HepG2 (cell line): ENCODE measurements around the gene MYL3. TPM values are rescaled to one million over a fixed set of nuclear protein-coding genes. Genes with fewer than 3 reads are reported as not detected.

ENCODE experiments used
- ATAC-seq: fragments of 200-7000 bp; cut with Tn5 transposase; 3 replicates; pipeline ENCODE4 v1.9.1; 2020; ENCODE audit warnings: mild to moderate bottlenecking, moderate library complexity
- BruUV-seq: library from RNA; stranded (reverse); fragments of 400-500 nt; replicated peaks from 2 replicates; lab custom pipeline; 2021; lab: Mats Ljungman, UMichigan
- CTCF ChIA-PET: fragments of 300-600 bp; formaldehyde crosslinking; extraction: SDS; loops from one replicate; lab custom pipeline; 2021; ENCODE audit warnings: low total read pairs, inconsistent platforms, low intra/inter-chr PET ratio; lab: Yijun Ruan, JAX
- POLR2A ChIA-PET: fragments of 350-600 bp; sonication (Branson Sonifier 250); formaldehyde crosslinking; loops from one replicate; lab custom pipeline; 2020; ENCODE audit warnings: antibody characterized with exemption, inconsistent platforms; lab: Yijun Ruan, JAX
- DNase-seq: peaks from one replicate; pipeline ENCODE4 v3.0.0-alpha.2; 2015; ENCODE audit warnings: low spot score
- FAIRE-seq: peaks from 3 replicates; lab custom pipeline; 2011; peaks lifted over from hg19 to GRCh38; lab: Jason Lieb, UNC
- H2AFZ ChIP-seq: one replicate; pipeline ENCODE4 v1.6.1; 2011; ENCODE audit warnings: low read length, inconsistent platforms
- H3K27ac ChIP-seq: fragments of 300-600 bp; 3 replicates; pipeline ENCODE4 v1.8.0; 2011; ENCODE audit warnings: mixed run types, mild to moderate bottlenecking, mixed read lengths, low read length, inconsistent platforms; ENCODE audit not compliant: insufficient read depth; ENCODE audit errors: extremely low read length
- H3K27me3 ChIP-seq, 2 experiments: fragments of 200-600 bp in 1 of 2; 2 replicates in 1 of 2; 3 replicates in 1 of 2; pipeline versions ENCODE4 v1.6.0 to v1.8.0; 2011; ENCODE audit warnings: low read length in 2 of 2, mild to moderate bottlenecking in 2 of 2, moderate library complexity in 2 of 2, inconsistent platforms in 1 of 2; ENCODE audit not compliant: insufficient read depth in 2 of 2, control insufficient read depth in 1 of 2
- H3K36me3 ChIP-seq, 2 experiments: fragments of 200-600 bp in 1 of 2; replicated peaks in 1 of 2; 2 replicates in 1 of 2; 3 replicates in 1 of 2; pipeline versions ENCODE4 v1.5.1 to v1.8.0; 2011; ENCODE audit warnings: low read length in 2 of 2, inconsistent platforms in 1 of 2; ENCODE audit not compliant: insufficient read depth in 2 of 2, control insufficient read depth in 1 of 2
- H3K4me1 ChIP-seq: 2 replicates; pipeline ENCODE4 v1.5.1; 2012; ENCODE audit warnings: low read length, inconsistent platforms; ENCODE audit not compliant: insufficient read depth
- H3K4me2 ChIP-seq: 2 replicates; pipeline ENCODE4 v1.6.0; 2011; ENCODE audit warnings: low read depth, low read length, inconsistent platforms
- H3K4me3 ChIP-seq, 3 experiments: fragments of 200-600 bp in 1 of 3; sonication (generic), shearing (Covaris generic) in 1 of 3; replicated peaks in 1 of 3; 2 replicates each; pipeline ENCODE4 v1.5.1; 2011 to 2016; ENCODE audit warnings: low read length in 3 of 3, inconsistent platforms in 2 of 3, low read depth in 2 of 3, mild to moderate bottlenecking in 2 of 3, control low read depth in 1 of 3, mixed read lengths in 1 of 3; ENCODE audit not compliant: insufficient read depth in 1 of 3
- H3K79me2 ChIP-seq: one replicate; pipeline ENCODE4 v1.6.1; 2011; ENCODE audit warnings: low read length, inconsistent platforms; ENCODE audit not compliant: insufficient read depth
- H3K9ac ChIP-seq: 2 replicates; pipeline ENCODE4 v1.6.0; 2011; ENCODE audit warnings: mild to moderate bottlenecking, low read depth, low read length, inconsistent platforms; ENCODE audit not compliant: insufficient read depth
- H3K9me3 ChIP-seq: 2 replicates; pipeline ENCODE4 v1.5.1; 2012; ENCODE audit warnings: mild to moderate bottlenecking, low read length
- H4K20me1 ChIP-seq: 2 replicates; pipeline ENCODE4 v1.6.0; 2011; ENCODE audit warnings: inconsistent platforms, mild to moderate bottlenecking, low read length, moderate library complexity; ENCODE audit not compliant: insufficient read depth
- TOE1 ChIP-seq: sonication (generic); formaldehyde crosslinking; IDR thresholded peaks from 2 replicates; pipeline ENCODE4 v1.4.0; 2020; ENCODE audit warnings: mild to moderate bottlenecking, missing genetic modification reagents
- WGBS: methylation state at CpG from one replicate; pipeline ENCODE4 v1.1.6; 2017; ENCODE audit warnings: low lambda C conversion rate; 5-methylcytosine and 5-hydroxymethylcytosine counted together
- in situ Hi-C: cut with HindIII; loops from 2 replicates; pipeline ENCODE4 v1.10.0; 2017; ENCODE audit warnings: low pct_unique_long_range_greater_than_20kb; ENCODE audit not compliant: extremely low pct_ligation_motif_present
- intact Hi-C: fragments of 100-400 bp; cut with micrococcal nuclease; formaldehyde crosslinking; loops from one replicate; pipeline ENCODE4 v1.10.0; 2022; ENCODE audit not compliant: unreplicated experiment
- polyA plus RNA-seq, 8 experiments: library from polyadenylated mRNA; depleted of rRNA in 3 of 8; stranded (reverse) in 7 of 8; unstranded in 1 of 8; fragments of >200 nt; fragmentation: Illumina TruSeq in 4 of 8; extraction: Trizol in 4 of 8; gene quantifications; 2 replicates each; pipeline versions ENCODE4 v1.2.1 to v1.2.3, GENCODE V29; 2011 to 2016; ENCODE audit warnings: low read depth in 4 of 8, missing spikeins in 1 of 8, mixed read lengths in 1 of 8; ENCODE audit not compliant: insufficient read depth in 1 of 8
- total RNA-seq, 5 experiments: library from RNA; depleted of rRNA; stranded (reverse); fragments of >200 nt; fragmentation: Illumina TruSeq; extraction: Trizol; gene quantifications; 2 replicates each; pipeline ENCODE4 v1.2.3, GENCODE V29; 2016; ENCODE audit warnings: low read depth in 1 of 5
- TF ChIP-seq, protein P1 (sequence below): sonication (generic); formaldehyde crosslinking; IDR thresholded peaks from 2 replicates; pipeline ENCODE4 v1.4.0; 2020; ENCODE audit warnings: missing genetic modification reagents
- TF ChIP-seq, protein P2 (sequence below): sonication (generic); formaldehyde crosslinking; IDR thresholded peaks from 2 replicates; pipeline ENCODE4 v1.4.0; 2020; ENCODE audit warnings: mild to moderate bottlenecking, missing genetic modification reagents
- TF ChIP-seq, protein P3 (sequence below): sonication (generic); formaldehyde crosslinking; IDR thresholded peaks from 2 replicates; pipeline ENCODE4 v1.4.0; 2020; ENCODE audit warnings: missing genetic modification reagents

Gene MYL3
- total and polyA plus RNA-seq, 2 of the 13 experiments (the other 11 are each of a cell fraction or from before 2014, with no cell fraction given) = not detected

- Histone ChIP-seq H3K79me2 (no peaks in the 10 kb centered on the region), H3K9me3 (no peaks in the 10 kb centered on the region), H3K4me3 (no peak overlapping the region), H3K27me3 (peaks cover 5 to 17% of the 10 kb centered on the region in 2 experiments; a peak in 3 of 5 replicates), H4K20me1 (no peaks in the 10 kb centered on the region), H3K27ac (no peak overlapping the region), H2AFZ (no peak overlapping the region), H3K4me2 (no peak overlapping the region), H3K36me3 (no peaks in the 10 kb centered on the region), H3K4me1 (peaks cover 27% of the 10 kb centered on the region)
- ChIA-PET POLR2A (no interaction called here), CTCF (no interaction called here)
- BruUV-seq = no TSS peak
- 0% methylated on average over 4 of the region's 11 CpGs for WGBS
- intact Hi-C loops (no loop called here), in situ Hi-C loops (no loop called here)
- no peak for ATAC-seq
- TF ChIP-seq, protein P1, sequence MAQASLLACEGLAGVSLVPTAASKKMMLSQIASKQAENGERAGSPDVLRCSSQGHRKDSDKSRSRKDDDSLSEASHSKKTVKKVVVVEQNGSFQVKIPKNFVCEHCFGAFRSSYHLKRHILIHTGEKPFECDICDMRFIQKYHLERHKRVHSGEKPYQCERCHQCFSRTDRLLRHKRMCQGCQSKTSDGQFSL (CRISPR knock-in tag) = no peak
- TF ChIP-seq, protein P2, sequence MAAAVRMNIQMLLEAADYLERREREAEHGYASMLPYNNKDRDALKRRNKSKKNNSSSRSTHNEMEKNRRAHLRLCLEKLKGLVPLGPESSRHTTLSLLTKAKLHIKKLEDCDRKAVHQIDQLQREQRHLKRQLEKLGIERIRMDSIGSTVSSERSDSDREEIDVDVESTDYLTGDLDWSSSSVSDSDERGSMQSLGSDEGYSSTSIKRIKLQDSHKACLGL = no peak
- TF ChIP-seq TOE1 (CRISPR knock-in tag) = no peak
- TF ChIP-seq, protein P3, sequence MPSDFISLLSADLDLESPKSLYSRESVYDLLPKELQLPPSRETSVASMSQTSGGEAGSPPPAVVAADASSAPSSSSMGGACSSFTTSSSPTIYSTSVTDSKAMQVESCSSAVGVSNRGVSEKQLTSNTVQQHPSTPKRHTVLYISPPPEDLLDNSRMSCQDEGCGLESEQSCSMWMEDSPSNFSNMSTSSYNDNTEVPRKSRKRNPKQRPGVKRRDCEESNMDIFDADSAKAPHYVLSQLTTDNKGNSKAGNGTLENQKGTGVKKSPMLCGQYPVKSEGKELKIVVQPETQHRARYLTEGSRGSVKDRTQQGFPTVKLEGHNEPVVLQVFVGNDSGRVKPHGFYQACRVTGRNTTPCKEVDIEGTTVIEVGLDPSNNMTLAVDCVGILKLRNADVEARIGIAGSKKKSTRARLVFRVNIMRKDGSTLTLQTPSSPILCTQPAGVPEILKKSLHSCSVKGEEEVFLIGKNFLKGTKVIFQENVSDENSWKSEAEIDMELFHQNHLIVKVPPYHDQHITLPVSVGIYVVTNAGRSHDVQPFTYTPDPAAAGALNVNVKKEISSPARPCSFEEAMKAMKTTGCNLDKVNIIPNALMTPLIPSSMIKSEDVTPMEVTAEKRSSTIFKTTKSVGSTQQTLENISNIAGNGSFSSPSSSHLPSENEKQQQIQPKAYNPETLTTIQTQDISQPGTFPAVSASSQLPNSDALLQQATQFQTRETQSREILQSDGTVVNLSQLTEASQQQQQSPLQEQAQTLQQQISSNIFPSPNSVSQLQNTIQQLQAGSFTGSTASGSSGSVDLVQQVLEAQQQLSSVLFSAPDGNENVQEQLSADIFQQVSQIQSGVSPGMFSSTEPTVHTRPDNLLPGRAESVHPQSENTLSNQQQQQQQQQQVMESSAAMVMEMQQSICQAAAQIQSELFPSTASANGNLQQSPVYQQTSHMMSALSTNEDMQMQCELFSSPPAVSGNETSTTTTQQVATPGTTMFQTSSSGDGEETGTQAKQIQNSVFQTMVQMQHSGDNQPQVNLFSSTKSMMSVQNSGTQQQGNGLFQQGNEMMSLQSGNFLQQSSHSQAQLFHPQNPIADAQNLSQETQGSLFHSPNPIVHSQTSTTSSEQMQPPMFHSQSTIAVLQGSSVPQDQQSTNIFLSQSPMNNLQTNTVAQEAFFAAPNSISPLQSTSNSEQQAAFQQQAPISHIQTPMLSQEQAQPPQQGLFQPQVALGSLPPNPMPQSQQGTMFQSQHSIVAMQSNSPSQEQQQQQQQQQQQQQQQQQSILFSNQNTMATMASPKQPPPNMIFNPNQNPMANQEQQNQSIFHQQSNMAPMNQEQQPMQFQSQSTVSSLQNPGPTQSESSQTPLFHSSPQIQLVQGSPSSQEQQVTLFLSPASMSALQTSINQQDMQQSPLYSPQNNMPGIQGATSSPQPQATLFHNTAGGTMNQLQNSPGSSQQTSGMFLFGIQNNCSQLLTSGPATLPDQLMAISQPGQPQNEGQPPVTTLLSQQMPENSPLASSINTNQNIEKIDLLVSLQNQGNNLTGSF (CRISPR knock-in tag) = no peak
- TF ChIP-seq, all 625 proteins: peak for 0
- H3K9ac ChIP-seq = no peak overlapping the region
- FAIRE-seq (no peak), DNase-seq (no peak)
Measured at GRCh38 chr3:46859001-46859710, 4.1 kb downstream of the MYL3 start.
